Brain pericyte (primary cell): ENCODE results near the gene PRRT2.
A peak's percentile ranks its signal among the peaks of the same experiment; 100 is the strongest.
"Not testable (repeated sequence)": the region's sequence is repeated elsewhere in the genome, so short reads cannot be mapped to it uniquely, and the experiment has no call there.

Experiments
- DNase-seq: peaks from one replicate; pipeline ENCODE4 v3.0.0-alpha.2; 2012; ENCODE audit warnings: low read depth, low spot score

The PRRT2 gene

GRCh38 chr16:29790949-29791844 lies 20.8 kb upstream of the PRRT2 start:
- no peak for DNase-seq

- no peak for DNase-seq
These were observed 19.9 kb upstream of the PRRT2 start for GRCh38 chr16:29791845-29792807.

GRCh38 chr16:29793153-29793552 lies 18.8 kb upstream of the PRRT2 start:
- DNase-seq, result not testable (repeated sequence)

- no peak for DNase-seq
These were observed 17.7 kb upstream of the PRRT2 start for GRCh38 chr16:29794231-29794710.

DNA sequence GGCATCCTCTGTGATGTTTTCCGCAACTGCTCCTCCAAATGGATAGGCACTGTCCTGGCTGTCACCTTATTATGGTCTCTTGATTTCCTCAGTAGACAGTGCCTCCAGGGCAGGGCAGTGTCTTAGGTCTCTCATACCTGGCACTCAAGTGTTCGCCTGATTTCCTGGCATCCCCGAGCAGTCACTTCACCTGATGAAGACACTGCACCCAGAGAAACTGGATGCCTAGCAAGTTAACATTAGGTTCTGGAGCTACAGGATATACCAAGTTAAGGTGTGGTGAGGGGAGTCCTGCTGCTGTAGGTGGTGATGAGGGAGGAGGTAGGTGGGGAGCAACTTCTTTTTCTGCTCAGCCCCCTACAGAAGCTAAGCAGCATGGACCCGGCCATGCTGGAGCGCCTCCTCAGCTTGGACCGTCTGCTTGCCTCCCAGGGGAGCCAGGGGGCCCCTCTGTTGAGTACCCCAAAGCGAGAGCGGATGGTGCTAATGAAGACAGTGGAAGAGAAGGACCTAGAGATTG lies 9.5 kb upstream of the PRRT2 start:
- no peak for DNase-seq

DNA sequence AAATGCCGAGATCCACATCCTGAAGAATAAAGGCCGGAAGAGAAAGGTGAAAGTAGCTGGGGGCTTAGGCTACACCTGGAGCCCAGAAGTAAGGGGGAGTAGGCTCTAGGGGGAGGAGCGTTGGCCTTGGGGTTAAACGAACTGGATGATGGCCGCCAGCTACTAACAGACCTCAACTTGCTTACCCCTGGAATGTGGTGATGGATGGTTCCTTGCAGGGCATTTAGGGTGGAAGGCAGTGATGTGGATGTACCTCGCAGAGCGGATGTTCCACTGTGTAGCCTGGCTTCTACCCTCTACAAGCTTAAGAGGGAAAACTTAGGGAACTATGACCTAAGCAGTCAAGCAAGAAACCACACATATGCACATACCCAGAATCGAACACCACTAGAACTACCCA lies 8.0 kb upstream of the PRRT2 start:
- no peak for DNase-seq

DNA sequence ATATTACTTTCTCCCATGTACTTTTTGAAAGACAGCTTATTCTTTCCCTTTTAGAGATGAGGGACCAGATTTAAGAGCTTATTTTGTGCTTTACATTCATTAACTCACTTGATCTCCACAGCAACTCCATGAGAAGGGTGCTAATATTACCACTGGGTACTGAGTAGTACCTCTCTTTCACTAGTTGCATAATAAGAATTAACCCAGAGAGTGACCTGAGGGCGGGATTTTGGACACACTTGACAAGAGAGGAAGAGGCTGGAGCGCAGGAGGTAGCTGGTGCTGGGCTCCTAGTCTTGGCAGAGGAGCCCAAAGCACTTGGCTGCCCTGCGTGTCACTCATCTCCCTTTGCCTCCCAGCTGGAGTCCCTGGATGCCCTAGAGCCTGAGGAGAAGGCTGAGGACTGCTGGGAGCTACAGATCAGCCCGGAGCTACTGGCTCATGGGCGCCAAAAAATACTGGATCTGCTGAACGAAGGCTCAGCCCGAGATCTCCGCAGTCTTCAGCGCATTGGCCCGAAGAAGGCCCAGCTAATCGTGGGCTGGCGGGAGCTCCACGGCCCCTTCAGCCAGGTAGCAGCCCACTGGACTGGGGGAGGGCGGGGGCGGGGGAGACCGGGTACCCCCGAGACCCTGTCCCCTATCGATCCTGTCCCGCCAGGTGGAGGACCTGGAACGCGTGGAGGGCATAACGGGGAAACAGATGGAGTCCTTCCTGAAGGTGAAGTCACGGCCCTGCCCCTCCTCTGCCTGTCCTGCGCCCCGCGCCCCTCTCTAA lies 7.3 kb upstream of the PRRT2 start:
- DNase-seq, result no peak

DNA sequence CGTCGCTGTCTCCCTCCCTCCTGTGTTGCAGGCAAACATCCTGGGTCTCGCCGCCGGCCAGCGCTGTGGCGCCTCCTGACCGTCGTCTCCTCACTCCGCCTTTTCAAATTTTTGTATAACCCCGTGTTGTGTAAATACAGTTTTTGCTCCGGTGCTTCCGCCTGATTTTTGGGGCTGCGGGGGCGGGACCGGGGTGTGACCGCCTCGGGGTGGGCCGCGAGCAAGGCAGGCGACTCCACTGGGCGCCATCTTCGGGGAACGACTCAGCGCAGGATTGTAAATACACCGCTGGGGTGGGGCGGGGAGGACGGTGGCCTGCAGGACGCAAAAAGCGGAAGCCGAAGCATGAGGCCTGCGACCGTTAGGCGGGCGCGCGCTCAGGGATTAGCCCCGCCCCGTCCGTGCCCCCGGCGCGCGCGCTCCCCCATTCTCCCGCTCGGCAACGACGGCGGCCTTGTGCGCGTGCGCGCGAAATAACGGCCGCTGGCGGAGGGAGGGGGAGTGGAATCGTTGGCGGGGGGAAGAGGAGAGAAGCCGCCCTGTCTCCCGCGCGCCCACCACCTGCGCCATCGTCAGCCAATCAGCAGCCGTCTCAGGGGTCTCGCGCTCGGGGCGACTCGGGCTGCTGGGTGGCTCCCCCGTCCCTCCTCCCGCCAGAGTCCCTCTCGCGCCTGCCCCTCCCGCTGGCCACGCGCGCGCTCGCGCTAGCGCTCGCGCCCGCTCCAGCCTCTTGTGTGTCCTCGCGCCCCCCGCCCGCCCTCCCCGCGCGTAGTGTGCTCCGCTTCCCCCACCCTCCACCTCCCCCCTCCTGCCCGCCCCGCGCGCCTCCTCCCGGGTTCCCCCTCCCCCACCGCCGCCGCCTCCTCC lies 6.5 kb upstream of the PRRT2 start:
- peak; percentile 89 for DNase-seq

DNA sequence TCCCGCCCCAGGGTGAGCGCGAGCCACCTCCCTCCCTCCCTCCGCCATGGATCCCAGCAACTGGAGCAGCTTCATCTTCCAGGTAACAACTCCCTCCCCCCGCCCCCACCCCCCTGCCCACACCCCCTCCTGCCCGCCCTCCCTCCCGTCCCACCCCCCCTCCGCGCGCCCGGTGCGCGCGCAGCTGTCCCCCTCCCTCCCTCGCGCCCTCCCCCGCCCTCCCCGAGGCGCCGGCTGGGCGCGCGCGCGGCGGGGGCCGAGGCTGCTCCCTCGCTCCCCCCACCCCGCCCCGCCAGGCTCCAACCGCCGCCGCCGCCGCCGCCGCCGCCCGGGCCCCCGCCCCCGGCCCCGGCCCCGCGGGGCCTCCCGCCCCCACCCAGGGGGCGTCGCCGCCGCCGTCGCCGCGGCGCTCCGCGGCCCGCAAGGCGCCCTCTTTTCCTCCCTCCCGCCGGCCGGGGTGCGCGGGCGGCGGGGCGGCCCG lies 5.9 kb upstream of the PRRT2 start, which contains the start of gene MAZ:
TSS of gene MAZ (plus strand) at position 431 of the 481 bp plus-strand sequence. CDS start 173 bp downstream, outside the sequence.
- no peak for DNase-seq

DNA sequence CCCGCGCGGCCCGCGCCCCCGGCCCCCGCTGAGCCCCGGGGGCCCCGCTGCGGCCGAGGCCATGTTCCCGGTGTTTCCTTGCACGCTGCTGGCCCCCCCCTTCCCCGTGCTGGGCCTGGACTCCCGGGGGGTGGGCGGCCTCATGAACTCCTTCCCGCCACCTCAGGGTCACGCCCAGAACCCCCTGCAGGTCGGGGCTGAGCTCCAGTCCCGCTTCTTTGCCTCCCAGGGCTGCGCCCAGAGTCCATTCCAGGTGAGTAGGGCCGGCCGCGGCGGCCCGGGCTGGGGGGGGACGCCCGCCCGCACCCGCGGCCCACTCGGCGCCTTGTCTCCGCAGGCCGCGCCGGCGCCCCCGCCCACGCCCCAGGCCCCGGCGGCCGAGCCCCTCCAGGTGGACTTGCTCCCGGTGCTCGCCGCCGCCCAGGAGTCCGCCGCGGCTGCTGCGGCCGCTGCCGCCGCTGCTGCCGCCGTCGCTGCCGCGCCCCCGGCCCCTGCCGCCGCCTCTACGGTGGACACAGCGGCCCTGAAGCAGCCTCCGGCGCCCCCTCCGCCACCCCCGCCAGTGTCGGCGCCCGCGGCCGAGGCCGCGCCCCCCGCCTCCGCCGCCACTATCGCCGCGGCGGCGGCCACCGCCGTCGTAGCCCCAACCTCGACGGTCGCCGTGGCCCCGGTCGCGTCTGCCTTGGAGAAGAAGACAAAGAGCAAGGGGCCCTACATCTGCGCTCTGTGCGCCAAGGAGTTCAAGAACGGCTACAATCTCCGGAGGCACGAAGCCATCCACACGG lies 5.2 kb upstream of the PRRT2 start:
- DNase-seq, result no peak

DNA sequence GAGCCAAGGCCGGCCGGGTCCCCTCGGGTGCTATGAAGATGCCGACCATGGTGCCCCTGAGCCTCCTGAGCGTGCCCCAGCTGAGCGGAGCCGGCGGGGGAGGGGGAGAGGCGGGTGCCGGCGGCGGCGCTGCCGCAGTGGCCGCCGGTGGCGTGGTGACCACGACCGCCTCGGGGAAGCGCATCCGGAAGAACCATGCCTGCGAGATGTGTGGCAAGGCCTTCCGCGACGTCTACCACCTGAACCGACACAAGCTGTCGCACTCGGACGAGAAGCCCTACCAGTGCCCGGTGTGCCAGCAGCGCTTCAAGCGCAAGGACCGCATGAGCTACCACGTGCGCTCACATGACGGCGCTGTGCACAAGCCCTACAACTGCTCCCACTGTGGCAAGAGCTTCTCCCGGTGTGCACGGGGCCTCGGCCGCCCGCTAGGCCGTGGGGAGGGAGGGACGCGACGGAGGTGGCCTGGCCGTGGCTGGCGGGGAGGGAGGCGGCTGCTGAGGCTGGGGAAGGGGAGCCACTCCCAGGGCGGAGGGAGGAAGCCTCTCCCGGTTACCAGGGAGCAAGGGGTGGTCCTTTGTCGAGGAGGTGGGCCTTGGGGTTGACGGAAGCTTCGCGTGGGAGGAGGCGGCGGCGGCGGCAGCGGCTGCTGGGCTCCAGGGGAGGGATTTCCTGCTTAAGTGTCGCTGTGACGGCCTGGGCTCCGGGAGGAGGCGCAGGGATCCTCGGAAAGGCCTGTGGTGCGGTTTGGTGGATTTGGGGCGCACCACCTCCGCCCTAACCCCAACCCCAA lies 4.4 kb upstream of the PRRT2 start:
- DNase-seq, result peak; percentile 87

GRCh38 chr16:29808219-29808900 lies 3.6 kb upstream of the PRRT2 start:
- DNase-seq, result no peak

DNA sequence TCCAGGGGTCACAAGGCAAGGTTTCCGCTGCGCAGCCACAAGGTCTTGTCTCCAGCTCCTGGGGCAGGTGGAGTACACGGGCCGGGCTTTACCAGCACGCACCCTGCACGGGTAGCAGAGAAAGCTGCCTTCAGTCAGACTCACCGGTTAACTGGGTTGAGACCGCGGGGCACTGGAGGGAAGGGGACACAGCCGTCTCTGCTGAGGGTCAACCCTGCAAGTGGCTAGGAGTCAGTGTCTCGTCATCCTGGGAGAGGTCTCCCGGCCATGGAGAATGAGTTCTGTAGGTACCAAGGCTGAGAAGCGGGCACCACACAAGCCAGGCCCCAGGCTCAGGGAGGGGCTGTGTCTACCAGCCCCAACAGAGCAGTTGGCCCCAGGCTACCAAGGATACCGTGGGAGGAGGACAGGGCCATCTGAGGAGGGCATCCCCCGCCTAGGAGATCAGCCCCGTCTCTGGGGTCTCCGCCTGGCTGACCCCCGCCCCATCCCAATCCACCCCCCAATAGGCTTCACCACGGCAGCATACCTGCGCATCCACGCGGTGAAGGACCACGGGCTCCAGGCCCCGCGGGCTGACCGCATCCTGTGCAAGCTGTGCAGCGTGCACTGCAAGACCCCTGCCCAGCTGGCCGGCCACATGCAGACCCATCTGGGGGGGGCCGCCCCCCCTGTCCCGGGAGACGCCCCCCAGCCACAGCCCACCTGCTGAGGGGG lies 2.8 kb upstream of the PRRT2 start:
- DNase-seq, result no peak

DNA sequence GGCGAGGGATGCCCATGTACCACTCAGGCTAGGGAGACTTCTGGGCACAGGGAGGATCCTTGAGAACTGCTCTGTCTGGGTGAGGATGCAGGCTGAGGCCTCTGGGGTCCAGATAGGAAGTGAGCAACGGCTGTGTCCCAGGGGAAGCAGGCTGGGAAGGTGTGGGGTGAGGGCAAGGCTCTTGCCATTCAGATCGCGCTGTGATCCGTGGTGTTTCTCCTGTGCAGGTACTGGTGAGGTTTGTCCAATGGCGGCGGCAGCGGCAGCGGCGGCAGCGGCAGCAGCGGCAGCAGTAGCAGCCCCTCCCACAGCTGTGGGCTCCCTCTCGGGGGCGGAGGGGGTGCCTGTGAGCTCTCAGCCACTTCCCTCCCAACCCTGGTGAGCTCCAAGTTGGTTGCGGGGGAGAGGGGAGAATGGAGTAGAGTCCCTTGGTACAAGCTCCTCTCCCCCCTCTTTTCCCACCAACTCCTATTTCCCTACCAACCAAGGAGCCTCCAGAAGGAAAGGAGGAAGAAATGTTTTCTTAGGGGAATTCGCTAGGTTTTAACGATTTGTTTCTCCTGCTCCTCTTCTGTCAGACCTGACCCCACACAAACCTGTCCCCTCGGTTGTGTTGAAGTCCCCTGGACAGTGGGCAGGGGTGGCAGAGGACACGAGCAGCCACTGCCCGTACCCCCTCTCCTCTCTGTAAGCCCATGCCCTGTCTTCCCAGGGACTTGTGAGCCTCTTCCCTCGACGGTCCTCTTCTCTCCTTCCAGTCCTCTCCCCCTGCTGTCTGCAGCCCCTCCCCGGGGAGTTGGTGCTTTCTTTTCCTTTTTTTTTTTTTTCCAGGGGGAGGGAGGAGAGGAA lies 1.9 kb upstream of the PRRT2 start:
- DNase-seq, result no peak

DNA sequence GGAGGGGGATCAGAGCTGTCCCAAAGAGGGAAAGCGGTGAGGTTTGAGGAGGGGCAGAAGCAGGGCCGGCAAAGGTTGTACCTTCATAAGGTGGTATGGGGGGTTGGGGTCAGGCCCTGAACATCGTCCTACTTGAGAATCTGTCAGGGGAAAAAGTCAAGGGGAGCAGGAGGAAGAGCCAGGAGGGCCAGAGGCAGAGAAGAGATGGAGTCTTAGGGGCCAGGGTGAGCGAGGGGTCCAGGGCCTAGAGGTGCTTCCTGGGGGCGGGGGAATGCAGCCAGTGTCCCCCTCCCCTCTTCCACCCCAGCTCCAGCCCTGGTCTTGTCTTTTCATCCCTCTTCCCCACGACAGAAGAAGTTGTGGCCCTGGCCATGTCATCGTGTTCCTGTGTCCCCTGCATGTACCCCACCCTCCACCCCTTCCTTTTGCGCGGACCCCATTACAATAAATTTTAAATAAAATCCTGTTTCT lies 1.3 kb upstream of the PRRT2 start:
- DNase-seq, result no peak
